Smooth muscle cell (in vitro differentiated cells): Measurements from ENCODE around the gene RBM44. TPM values are rescaled to one million over a fixed set of nuclear protein-coding genes. Genes with fewer than 3 reads are reported as not detected.

ENCODE experiments used
- DNase-seq: peaks from one replicate; lab custom pipeline; 2025; ENCODE audit not compliant: unreplicated experiment; lab: John Stamatoyannopoulos, UW
- H2AFZ ChIP-seq: fragments of 200-600 bp; sonication (generic); 2 replicates; pipeline ENCODE4 v1.6.0; 2016; ENCODE audit warnings: antibody characterized with exemption, low read depth, mild to moderate bottlenecking
- H3F3A ChIP-seq: fragments of 200-600 bp; sonication (generic); 2 replicates; pipeline ENCODE4 v1.6.0; 2017; ENCODE audit warnings: antibody characterized with exemption, low read depth
- H3K27ac ChIP-seq: fragments of 200-600 bp; sonication (generic); 2 replicates; pipeline ENCODE4 v1.5.1; 2016; ENCODE audit warnings: low read depth, mild to moderate bottlenecking
- H3K27me3 ChIP-seq: fragments of 200-600 bp; sonication (generic); 2 replicates; pipeline ENCODE4 v1.6.1; 2016; ENCODE audit warnings: low read depth, mild to moderate bottlenecking
- H3K36me3 ChIP-seq: fragments of 200-600 bp; sonication (generic); 2 replicates; pipeline ENCODE4 v1.5.1; 2016; ENCODE audit warnings: low read depth
- H3K4me1 ChIP-seq: fragments of 200-600 bp; sonication (generic); 2 replicates; pipeline ENCODE4 v1.5.1; 2016; ENCODE audit warnings: low read depth
- H3K4me2 ChIP-seq: fragments of 200-600 bp; sonication (generic); 2 replicates; pipeline ENCODE4 v1.6.0; 2016; ENCODE audit warnings: mild to moderate bottlenecking
- H3K4me3 ChIP-seq: fragments of 200-600 bp; sonication (generic); 2 replicates; pipeline ENCODE4 v1.5.1; 2016; ENCODE audit warnings: mild to moderate bottlenecking
- H3K79me2 ChIP-seq: fragments of 200-600 bp; sonication (generic); 2 replicates; pipeline ENCODE4 v1.6.0; 2016; ENCODE audit warnings: low read depth, mild to moderate bottlenecking
- H3K9ac ChIP-seq: fragments of 200-600 bp; sonication (generic); 2 replicates; pipeline ENCODE4 v1.6.0; 2016; ENCODE audit warnings: low read depth
- H3K9me3 ChIP-seq: fragments of 200-600 bp; sonication (generic); replicated peaks from 2 replicates; pipeline ENCODE4 v1.5.1; 2016; ENCODE audit warnings: low read depth
- H4K20me1 ChIP-seq: fragments of 200-600 bp; sonication (generic); 2 replicates; pipeline ENCODE4 v1.6.0; 2016; ENCODE audit warnings: low read depth
- CTCF ChIP-seq: fragments of 200-600 bp; sonication (generic); IDR thresholded peaks from 2 replicates; pipeline ENCODE4 v1.5.1; 2017; ENCODE audit warnings: borderline replicate concordance, mild to moderate bottlenecking, antibody characterized with exemption; ENCODE audit not compliant: insufficient read depth, poor library complexity, severe bottlenecking
- WGBS: methylation state at CpG from one replicate; pipeline ENCODE4 v1.1.7; 2016; ENCODE audit warnings: low lambda C conversion rate; 5-methylcytosine and 5-hydroxymethylcytosine counted together
- polyA plus RNA-seq: library from polyadenylated mRNA; unstranded; fragments of >200 nt; fragmentation: Nextera tagmentation; extraction: Ambion mirVana; gene quantifications from 2 replicates; pipeline ENCODE4 v1.2.1, GENCODE V29; 2016
- total RNA-seq: library from RNA; depleted of rRNA; stranded (reverse); fragments of >200 nt; gene quantifications from 2 replicates; pipeline ENCODE4 v1.2.3, GENCODE V29; 2014

Gene RBM44
- total and polyA plus RNA-seq, 2 experiments from 2014 or later, result 0.15 to 1.2 TPM

- H4K20me1 ChIP-seq, result no peaks in the 10 kb centered on the region
- no peaks in the 10 kb centered on the region for H3K4me1 ChIP-seq
- H3K9ac ChIP-seq, result no peak overlapping the region
- no peak for DNase-seq
- H3K27ac ChIP-seq, result no peak overlapping the region
- H3K4me3 ChIP-seq, result no peak overlapping the region
- TF ChIP-seq CTCF, result no peak
- H3K9me3 ChIP-seq, result no peaks in the 10 kb centered on the region
- no peaks in the 10 kb centered on the region for H3K27me3 ChIP-seq
- H3K4me2 ChIP-seq, result no peak overlapping the region
- no peaks in the 10 kb centered on the region for H3K79me2 ChIP-seq
- H2AFZ ChIP-seq, result no peak overlapping the region
- H3K36me3 ChIP-seq, result no peaks in the 10 kb centered on the region
- no peaks in the 10 kb centered on the region for H3F3A ChIP-seq
- WGBS, result 91% methylated on average over 12 of the region's 12 CpGs
Measured at GRCh38 chr2:237879991-237880560, 81.5 kb downstream of the RBM44 start.

GRCh38 chr2:237882510-237883481 lies 84.2 kb downstream of the RBM44 start:
- H3K27me3 ChIP-seq, result no peaks in the 10 kb centered on the region
- H3K4me1 ChIP-seq, result no peaks in the 10 kb centered on the region
- DNase-seq, result no peak
- H3K36me3 ChIP-seq, result no peaks in the 10 kb centered on the region
- no peaks in the 10 kb centered on the region for H3K79me2 ChIP-seq
- no peaks in the 10 kb centered on the region for H3F3A ChIP-seq
- no peaks in the 10 kb centered on the region for H3K9me3 ChIP-seq
- H3K4me3 ChIP-seq, result no peak overlapping the region
- no peak overlapping the region for H3K4me2 ChIP-seq
- TF ChIP-seq CTCF, result no peak
- H4K20me1 ChIP-seq, result no peaks in the 10 kb centered on the region
- WGBS, result 94% methylated on average over 20 of the region's 20 CpGs
- H2AFZ ChIP-seq, result no peak overlapping the region
- no peak overlapping the region for H3K27ac ChIP-seq
- no peak overlapping the region for H3K9ac ChIP-seq

GRCh38 chr2:237883951-237884446 lies 85.4 kb downstream of the RBM44 start:
- H3K4me2 ChIP-seq, result no peak overlapping the region
- no peak for TF ChIP-seq CTCF
- no peak overlapping the region for H2AFZ ChIP-seq
- no peak overlapping the region for H3K9ac ChIP-seq
- no peaks in the 10 kb centered on the region for H3K4me1 ChIP-seq
- H3K79me2 ChIP-seq, result no peaks in the 10 kb centered on the region
- DNase-seq, result no peak
- no peaks in the 10 kb centered on the region for H4K20me1 ChIP-seq
- no peaks in the 10 kb centered on the region for H3K36me3 ChIP-seq
- H3F3A ChIP-seq, result no peaks in the 10 kb centered on the region
- H3K27ac ChIP-seq, result no peak overlapping the region
- H3K4me3 ChIP-seq, result no peak overlapping the region
- 93% methylated on average over 10 of the region's 10 CpGs for WGBS
- no peaks in the 10 kb centered on the region for H3K27me3 ChIP-seq
- H3K9me3 ChIP-seq, result no peaks in the 10 kb centered on the region
